Heart right ventricle (tissue), 16 donors: Measurements from ENCODE around the gene UNC45B. TPM values are rescaled to one million over a fixed set of nuclear protein-coding genes. Genes with fewer than 3 reads are reported as not detected.

Source experiments
- ATAC-seq, 8 donors: fragments of 200-7000 bp; cut with Tn5 transposase; one replicate each; pipeline ENCODE4 v1.9.1; 2020; ENCODE audit warnings: mild to moderate bottlenecking in 8 of 8, moderate library complexity in 8 of 8, moderate number of reproducible peaks in 1 of 8
- DNase-seq, 2 donors: peaks; one replicate each; pipeline ENCODE4 v3.0.0-alpha.2; 2020
- H3K27ac ChIP-seq, 10 donors: fragments of 200-600 bp; sonication (generic) in 2 of 10; one replicate each; pipeline versions ENCODE4 v1.5.0 to v1.8.0; 2020 to 2022; ENCODE audit warnings: mild to moderate bottlenecking in 3 of 10
- H3K27me3 ChIP-seq, 7 donors: fragments of 200-600 bp; one replicate each; pipeline ENCODE4 v1.8.0; 2021 to 2022; ENCODE audit warnings: mild to moderate bottlenecking in 2 of 7
- H3K36me3 ChIP-seq, 9 donors: fragments of 200-600 bp; sonication (generic) in 1 of 9; one replicate each; pipeline versions ENCODE4 v1.5.0 to v1.8.0; 2020 to 2022; ENCODE audit warnings: mild to moderate bottlenecking in 2 of 9
- H3K4me1 ChIP-seq, 9 donors: fragments of 200-600 bp; sonication (generic) in 1 of 9; one replicate each; pipeline versions ENCODE4 v1.5.0 to v1.8.0; 2020 to 2022; ENCODE audit warnings: mild to moderate bottlenecking in 4 of 9
- H3K4me3 ChIP-seq, 10 donors: fragments of 200-600 bp; sonication (generic) in 2 of 10; one replicate each; pipeline versions ENCODE4 v1.5.0 to v1.8.0; 2020 to 2022; ENCODE audit warnings: mild to moderate bottlenecking in 7 of 10, moderate library complexity in 2 of 10
- H3K9me3 ChIP-seq, 11 donors: fragments of 200-600 bp in 10 of 11; sonication (generic) in 2 of 11; one replicate each; pipeline versions ENCODE4 v1.5.0 to v1.8.0; 2013 to 2022; ENCODE audit warnings: mild to moderate bottlenecking in 2 of 11, control low read depth in 1 of 11, moderate library complexity in 1 of 11
- CTCF ChIP-seq, 9 donors: fragments of 200-600 bp; sonication (generic) in 2 of 9; IDR thresholded peaks; one replicate each; pipeline versions ENCODE4 v1.5.0 to v1.8.0; 2021 to 2022; ENCODE audit warnings: antibody characterized with exemption in 9 of 9, mild to moderate bottlenecking in 5 of 9, moderate library complexity in 1 of 9
- WGBS, 2 donors: extraction: QIAGEN DNeasy Blood & Tissue Kit; methylation state at CpG; one replicate each; pipeline ENCODE4 v1.1.7; 2013; ENCODE audit warnings: inconsistent platforms in 1 of 2; 5-methylcytosine and 5-hydroxymethylcytosine counted together
- intact Hi-C, 10 donors: fragments of 100-400 bp; cut with DNase I; formaldehyde crosslinking; loops; one replicate each; pipeline versions ENCODE4 v1.11.1 to v1.14.2; 2022
- polyA plus RNA-seq, 2 donors: library from polyadenylated mRNA; stranded (reverse); fragments of 200-250 nt; gene quantifications; one replicate each; pipeline ENCODE4 v1.2.3, GENCODE V29; 2013
- total RNA-seq, 10 donors: library from RNA; stranded (reverse); fragmentation: NEBNext Ultra II Directional in 3 of 10; extraction: Animal tissue kit (Norgen Biotek cat#: 25700) in 3 of 10; gene quantifications; one replicate each; pipeline versions ENCODE4 v1.2.1 to v1.2.4, GENCODE V29; 2021 to 2023
- donor health status: Arrhythmogenic right ventricular cardiomyopathy.
- donor health status: ischemic (EF 13 %, LVEDD 7.1; RV severe dilation, severe dysfunction).
- donor health status: healthy with polysubstance abuse.
- donor health status: DM: no; HTN: yes; CAD: no.
- donor health status: DM: no; HTN: no; CAD: no.
- donor health status: ischemic (EF 25% LVEDD 6.9; RV normal size, moderate dysfunction).
- donor health status: ischemic (EF 25% LVEDD 5.7; RV mildly dilated, moderate dysfunction).
- donor health status: healthy.
- donor health status: DM: yes; HTN: yes; CAD: no.
- donor health status: Ischemic cardiomyopathy.
- donor health status: ischemic (EF 35%, LVEDD 5.7; RV mildly dilated, moderate dysfunction).
- donor health status: nonischemic (EF 11% LVEDD 7.7; RV severe dilation, severe dysfunction).
- donor health status: DM: yes; HTN: yes; CAD: no.
- donor health status: PGD.
- donor health status: ischemic (EF 29% LVEDD 5.4; RV normal size, mild dysfunction).
- donor health status: nonischemic (EF 23%, LVEDD 6.1; RV moderate dilation, normal function).

Gene UNC45B
- total and polyA plus RNA-seq, 12 donors: 27.8 to 303 (median 229) TPM

GRCh38 chr17:35119370-35120165 is 28.0 kb upstream of the UNC45B start, which contains the start of gene RAD51D:
Gene RAD51D, minus strand, starts transcription at chr17:35119860. Its CDS starts 247 bp downstream, at chr17:35119613.
- TF ChIP-seq CTCF (IDR thresholded peaks at IDR 0.05): peak; percentile 86 to 98 (median 93)
- DNase-seq: peak; percentile 59 to 79
- Histone ChIP-seq H3K9me3 (no peaks in the 10 kb centered on the region), H3K27me3 (no peaks in the 10 kb centered on the region), H3K27ac (peak within 1 kb of the TSS in 9 of 10 donors; percentile 63 to 90 (median 74)), H3K4me1 (peaks cover 3 to 22% (median 13%) of the 10 kb centered on the region in 9 donors), H3K36me3 (no peaks in the 10 kb centered on the region), H3K4me3 (peak within 1 kb of the TSS; percentile 73 to 97 (median 89))
- WGBS, 2 donors: 1% methylated on average over 69 to 71 of the region's 72 CpGs
- ATAC-seq: peak; percentile 89 to 97 (median 94)
- intact Hi-C loops: loop anchor here (1.0 to 10.0 kb wide), 15 partner anchors 30 to 702 kb away; no protein-coding TSS in a partner anchor

GRCh38 chr17:35121315-35121714 is 26.3 kb upstream of the UNC45B start, which contains the start of gene FNDC8:
Gene FNDC8, plus strand, starts transcription at chr17:35121615. Its CDS starts 79 bp downstream, at chr17:35121694.
- no peak for TF ChIP-seq CTCF (IDR thresholded peaks at IDR 0.05)
- DNase-seq: no peak

GRCh38 chr17:35127751-35128514 is 19.7 kb upstream of the UNC45B start:
- Histone ChIP-seq H3K27ac (peak overlapping the region in 1 of 10 donors; percentile 19), H3K9me3 (no peaks in the 10 kb centered on the region), H3K4me3 (no peak overlapping the region), H3K27me3 (no peaks in the 10 kb centered on the region), H3K36me3 (peaks cover 0 to 24% (median 8%) of the 10 kb centered on the region in 9 donors), H3K4me1 (peaks cover 0 to 16% (median 4%) of the 10 kb centered on the region in 9 donors)
- intact Hi-C loops: loop anchor here in 4 of 10 donors (10.0 kb wide), 3 partner anchors 133 to 703 kb away; no protein-coding TSS in a partner anchor
- ATAC-seq (peak; percentile 65 to 88 (median 80)), DNase-seq (peak in 1 of 2 donors; percentile 51)
- TF ChIP-seq CTCF (IDR thresholded peaks at IDR 0.05): no peak
- WGBS, 2 donors: 48 to 57% methylated on average over 11 of the region's 11 CpGs

More at GRCh38 chr17:35121315-35121714, 26.3 kb upstream of the UNC45B start, which contains the start of gene FNDC8:
- intact Hi-C loops: loop anchor here in 8 of 10 donors (2.0 to 10.0 kb wide), 7 partner anchors 127 to 704 kb away; no protein-coding TSS in a partner anchor
- Histone ChIP-seq H3K36me3 (no peaks in the 10 kb centered on the region), H3K9me3 (no peaks in the 10 kb centered on the region), H3K27me3 (no peaks in the 10 kb centered on the region), H3K4me3 (no peak within 1 kb of the TSS), H3K27ac (no peak within 1 kb of the TSS), H3K4me1 (peaks cover 3 to 22% (median 13%) of the 10 kb centered on the region in 9 donors)
- ATAC-seq: no peak
- WGBS, 2 donors: 94 to 95% methylated on average over 3 of the region's 3 CpGs
